H1 (cell line): Measurements from ENCODE around the gene GSTM3. TPM values are rescaled to one million over a fixed set of nuclear protein-coding genes. Genes with fewer than 3 reads are reported as not detected.

Experiments used
- CTCF ChIA-PET: fragments of 300-600 bp; sonication (Branson Sonifier 250); formaldehyde crosslinking; loops from one replicate; lab custom pipeline; 2021; ENCODE audit not compliant: partially characterized antibody; lab: Charles Lee
- POLR2A ChIA-PET: fragments of 300-600 bp; sonication (Branson Sonifier 250); formaldehyde crosslinking; loops from one replicate; lab custom pipeline; 2021; ENCODE audit warnings: inconsistent platforms; ENCODE audit not compliant: partially characterized antibody; lab: Charles Lee
- DNase-seq, 2 experiments: peaks; one replicate each; pipeline versions ENCODE4 v3.0.0 to v3.0.0-alpha.2; 2010 to 2022; ENCODE audit warnings: low spot score in 2 of 2, low read depth in 1 of 2, mixed read lengths in 1 of 2
- FAIRE-seq: peaks from 2 replicates; lab custom pipeline; 2011; peaks lifted over from hg19 to GRCh38; lab: Jason Lieb, UNC
- H2AFZ ChIP-seq: 2 replicates; pipeline ENCODE4 v1.8.1; 2012; ENCODE audit warnings: low read length, inconsistent platforms
- H2AK5ac ChIP-seq: 2 replicates; pipeline ENCODE4 v1.6.1; 2013; ENCODE audit warnings: low read depth, low read length
- H2BK120ac ChIP-seq: replicated peaks from 2 replicates; pipeline ENCODE3; 2013; ENCODE audit warnings: low read depth, low read length, inconsistent platforms
- H2BK12ac ChIP-seq: 2 replicates; pipeline ENCODE4 v1.6.1; 2013; ENCODE audit warnings: low read depth, low read length
- H2BK15ac ChIP-seq: 2 replicates; pipeline ENCODE4 v1.6.1; 2013; ENCODE audit warnings: low read length
- H2BK20ac ChIP-seq: 2 replicates; pipeline ENCODE4 v1.6.1; 2013; ENCODE audit warnings: low read length
- H2BK5ac ChIP-seq: 2 replicates; pipeline ENCODE4 v1.6.1; 2013; ENCODE audit warnings: low read depth, low read length
- H3K14ac ChIP-seq: 2 replicates; pipeline ENCODE4 v1.6.1; 2013; ENCODE audit warnings: inconsistent platforms; ENCODE audit not compliant: insufficient read length
- H3K18ac ChIP-seq: 2 replicates; pipeline ENCODE4 v1.6.1; 2013; ENCODE audit warnings: low read length; ENCODE audit errors: extremely low read depth
- H3K23ac ChIP-seq: 2 replicates; pipeline ENCODE4 v1.6.1; 2013; ENCODE audit warnings: inconsistent platforms; ENCODE audit not compliant: insufficient read length
- H3K23me2 ChIP-seq: 2 replicates; pipeline ENCODE4 v1.6.1; 2013; ENCODE audit warnings: low read depth, low read length
- H3K27ac ChIP-seq: 2 replicates; pipeline ENCODE4 v1.6.1; 2011; ENCODE audit warnings: low read depth, low read length, inconsistent platforms
- H3K27me3 ChIP-seq, 4 experiments: replicated peaks in 1 of 4; 1 replicate in 1 of 4; 2 replicates in 3 of 4; pipeline versions ENCODE4 v1.6.1 to v1.8.1; 2011 to 2013; ENCODE audit warnings: low read length in 3 of 4, mild to moderate bottlenecking in 3 of 4, inconsistent platforms in 2 of 4, mixed read lengths in 2 of 4, moderate library complexity in 1 of 4; ENCODE audit not compliant: control insufficient read depth in 3 of 4, insufficient read depth in 3 of 4; ENCODE audit errors: extremely low read depth in 1 of 4
- H3K36me3 ChIP-seq, 4 experiments: 2 replicates each; pipeline versions ENCODE4 v1.6.1 to v1.8.1; 2011 to 2013; ENCODE audit warnings: mild to moderate bottlenecking in 4 of 4, low read length in 3 of 4, moderate library complexity in 2 of 4, control low read depth in 1 of 4, inconsistent platforms in 1 of 4; ENCODE audit not compliant: insufficient read depth in 4 of 4, control insufficient read depth in 2 of 4
- H3K4ac ChIP-seq: replicated peaks from 2 replicates; pipeline ENCODE3; 2013; ENCODE audit warnings: low read length, low read depth, mixed read lengths, inconsistent platforms; ENCODE audit not compliant: insufficient read length
- H3K4me1 ChIP-seq, 4 experiments: replicated peaks in 1 of 4; 1 replicate in 1 of 4; 2 replicates in 3 of 4; pipeline versions ENCODE4 v1.6.1 to v1.8.1; 2011 to 2013; ENCODE audit warnings: low read length in 3 of 4, inconsistent platforms in 2 of 4, mixed read lengths in 1 of 4; ENCODE audit not compliant: insufficient read depth in 4 of 4, control insufficient read depth in 3 of 4
- H3K4me2 ChIP-seq, 2 experiments: 2 replicates each; pipeline versions ENCODE4 v1.6.1 to v1.8.1; 2011 to 2013; ENCODE audit warnings: low read depth in 2 of 2, low read length in 2 of 2, control low read depth in 1 of 2, inconsistent platforms in 1 of 2, mild to moderate bottlenecking in 1 of 2; ENCODE audit not compliant: insufficient read depth in 1 of 2
- H3K4me3 ChIP-seq, 4 experiments: fragments of 200-600, 300-600 bp in 1 of 4; sonication (generic), shearing (Covaris generic), sonication (Bioruptor Twin) in 1 of 4; 2 replicates each; pipeline versions ENCODE4 v1.5.1 to v1.8.1; 2011 to 2016; ENCODE audit warnings: low read length in 4 of 4, low read depth in 3 of 4, control low read depth in 2 of 4, inconsistent platforms in 2 of 4, mild to moderate bottlenecking in 2 of 4, mixed read lengths in 1 of 4, moderate library complexity in 1 of 4; ENCODE audit not compliant: insufficient read depth in 2 of 4; ENCODE audit errors: extremely low read depth in 1 of 4
- H3K56ac ChIP-seq: replicated peaks from 2 replicates; pipeline ENCODE3; 2013; ENCODE audit warnings: low read depth, mild to moderate bottlenecking, mixed read lengths, low read length, inconsistent platforms; ENCODE audit not compliant: insufficient read length
- H3K79me1 ChIP-seq: 2 replicates; pipeline ENCODE4 v1.6.1; 2013; ENCODE audit warnings: low read depth, low read length, control low read depth
- H3K79me2 ChIP-seq, 2 experiments: 2 replicates each; pipeline versions ENCODE4 v1.6.1 to v1.8.1; 2012 to 2013; ENCODE audit warnings: low read length in 2 of 2, mild to moderate bottlenecking in 2 of 2, inconsistent platforms in 1 of 2; ENCODE audit not compliant: insufficient read depth in 2 of 2, control insufficient read depth in 1 of 2
- H3K9ac ChIP-seq, 4 experiments: replicated peaks in 1 of 4; 1 replicate in 1 of 4; 2 replicates in 3 of 4; pipeline versions ENCODE4 v1.6.1 to v1.8.1; 2011 to 2013; ENCODE audit warnings: low read depth in 3 of 4, low read length in 3 of 4, control low read depth in 2 of 4, mild to moderate bottlenecking in 2 of 4, moderate library complexity in 2 of 4, inconsistent platforms in 1 of 4; ENCODE audit errors: extremely low read depth in 1 of 4
- H3K9me3 ChIP-seq, 2 experiments: 2 replicates each; pipeline versions ENCODE4 v1.6.1 to v1.8.1; 2012 to 2013; ENCODE audit warnings: mild to moderate bottlenecking in 2 of 2, moderate library complexity in 2 of 2, control low read depth in 1 of 2, inconsistent platforms in 1 of 2, low read depth in 1 of 2, low read length in 1 of 2, mixed read lengths in 1 of 2; ENCODE audit not compliant: insufficient read depth in 2 of 2
- H4K20me1 ChIP-seq, 2 experiments: replicated peaks in 1 of 2; 2 replicates each; pipeline versions ENCODE3 to v1.8.1; 2011 to 2013; ENCODE audit warnings: inconsistent platforms in 2 of 2, low read length in 2 of 2, mild to moderate bottlenecking in 1 of 2; ENCODE audit not compliant: insufficient read depth in 2 of 2, control insufficient read depth in 1 of 2
- H4K5ac ChIP-seq: 2 replicates; pipeline ENCODE4 v1.6.1; 2013; ENCODE audit warnings: low read length, low read depth, mixed read lengths, inconsistent platforms; ENCODE audit not compliant: insufficient read length
- H4K8ac ChIP-seq: 2 replicates; pipeline ENCODE4 v1.8.0; 2013; ENCODE audit warnings: mild to moderate bottlenecking, moderate library complexity, low read length, inconsistent platforms; ENCODE audit not compliant: insufficient read depth; ENCODE audit errors: extremely low read depth
- H4K91ac ChIP-seq: replicated peaks from 2 replicates; pipeline ENCODE3; 2013; ENCODE audit warnings: low read length, mixed read lengths, inconsistent platforms; ENCODE audit not compliant: insufficient read length
- ATF2 ChIP-seq: IDR thresholded peaks from 2 replicates; pipeline ENCODE4 v1.6.1; 2012; ENCODE audit warnings: low read length, inconsistent platforms
- KDM1A ChIP-seq: fragments of 200-600, 300-600 bp; sonication (generic); IDR thresholded peaks from 2 replicates; pipeline ENCODE4 v1.7.1; 2016; ENCODE audit warnings: mild to moderate bottlenecking, low read length, borderline replicate concordance
- PHF8 ChIP-seq: fragments of 200-600 bp; sonication (generic); conservative IDR thresholded peaks from 2 replicates; pipeline ENCODE4 v1.7.1; 2012; ENCODE audit warnings: low read depth, mild to moderate bottlenecking, inconsistent platforms, low read length, moderate library complexity
- RFX5 ChIP-seq: IDR thresholded peaks from 2 replicates; pipeline ENCODE4 v1.6.1; 2011; ENCODE audit warnings: low read depth, low read length, improper control_type of control experiment, borderline replicate concordance
- SP1 ChIP-seq: IDR thresholded peaks from 2 replicates; pipeline ENCODE4 v1.6.1; 2011; ENCODE audit warnings: low read depth, low read length
- SRF ChIP-seq: IDR thresholded peaks from 2 replicates; pipeline ENCODE4 v1.6.1; 2011; ENCODE audit warnings: mild to moderate bottlenecking, low read depth, low read length, moderate library complexity
- TAF1 ChIP-seq: IDR thresholded peaks from 2 replicates; pipeline ENCODE4 v1.6.1; 2011; ENCODE audit warnings: mild to moderate bottlenecking, low read depth, low read length
- USF2 ChIP-seq: IDR thresholded peaks from 2 replicates; pipeline ENCODE4 v1.6.1; 2011; ENCODE audit warnings: low read length, improper control_type of control experiment
- WGBS, 2 experiments: shearing (Covaris generic) in 1 of 2; methylation state at CpG; one replicate each; pipeline versions ENCODE4 v1.1.6 to v1.1.7; 2013 to 2015; ENCODE audit warnings: low lambda C conversion rate in 2 of 2, mixed read lengths in 2 of 2, inconsistent platforms in 1 of 2, low coverage in 1 of 2, missing lambda C conversion rate in 1 of 2; ENCODE audit not compliant: insufficient replicate concordance in 2 of 2, insufficient coverage in 1 of 2, insufficient read length in 1 of 2; ENCODE audit errors: extremely low coverage in 1 of 2, missing lambda C conversion rate in 1 of 2; 5-methylcytosine and 5-hydroxymethylcytosine counted together
- polyA plus RNA-seq, 7 experiments: library from polyadenylated mRNA; depleted of rRNA in 3 of 7; stranded (reverse) in 5 of 7; unstranded in 2 of 7; fragments of >200 nt in 5 of 7; fragments of 200-250 nt in 2 of 7; gene quantifications; 1 replicate in 5 of 7; 2 replicates in 1 of 7; 4 replicates in 1 of 7; pipeline versions ENCODE4 v1.2.1 to v1.2.3, GENCODE V29; 2011 to 2013; ENCODE audit warnings: missing spikeins in 2 of 7, mixed read lengths in 2 of 7
- total RNA-seq: library from RNA; stranded (reverse); fragmentation: NEBNext Ultra II Directional; extraction: Animal tissue kit (Norgen Biotek cat#: 25700); gene quantifications from 2 replicates; pipeline ENCODE4 v1.2.1, GENCODE V29; 2021

Gene GSTM3
- total and polyA plus RNA-seq, 2 of the 8 experiments (the other 6 are each of a cell fraction or from before 2014, with no cell fraction given), result 2.2 to 5.1 TPM

- no peak within 1 kb of the TSS for H2BK20ac ChIP-seq
- peak; percentile 49 to 89 for DNase-seq
- peak within 1 kb of the TSS; percentile 63 to 90 for H3K4me2 ChIP-seq
- FAIRE-seq, result no peak
- H3K36me3 ChIP-seq, result no peaks in the 10 kb centered on the region
- no peak within 1 kb of the TSS for H3K56ac ChIP-seq
- H4K91ac ChIP-seq, result peak within 1 kb of the TSS; percentile 91
- H3K14ac ChIP-seq, result no peak within 1 kb of the TSS
- no peaks in the 10 kb centered on the region for H4K20me1 ChIP-seq
- peaks cover 0 to 5% (median 3%) of the 10 kb centered on the region in 4 experiments; a peak in 3 of 7 replicates for H3K4me1 ChIP-seq
- no peaks in the 10 kb centered on the region for H3K27me3 ChIP-seq
- H2BK5ac ChIP-seq, result no peak within 1 kb of the TSS; the same call in 1 of the 2 replicates
- H3K9ac ChIP-seq, result peak within 1 kb of the TSS in 3 of 4 experiments; percentile 69 to 74 (median 74); a peak in 6 of 7 replicates
- no peak within 1 kb of the TSS for H2AK5ac ChIP-seq
- peak within 1 kb of the TSS; percentile 45 to 62 (median 50) for H3K4me3 ChIP-seq
- peak within 1 kb of the TSS; percentile 91 for H4K5ac ChIP-seq
- H3K79me2 ChIP-seq, result no peaks in the 10 kb centered on the region
- H2AFZ ChIP-seq, result peak within 1 kb of the TSS; percentile 98; the same call in 1 of the 2 replicates
- ChIA-PET POLR2A (interaction anchor here (0.8 to 1.6 kb wide), 8 partner anchors 17 to 301 kb away, joined by 3 to 5 read pairs (median 4); partner anchors contain the start of gene GSTM4), CTCF (interaction anchor here (0.6 to 5.4 kb wide), 14 partner anchors 8 to 188 kb away, joined by 3 to 60 read pairs (median 4); partner anchors contain the start of gene GSTM4)
- no peaks in the 10 kb centered on the region for H3K79me1 ChIP-seq
- H3K4ac ChIP-seq, result peak within 1 kb of the TSS; percentile 78
- peak within 1 kb of the TSS; percentile 99 for H3K18ac ChIP-seq
- WGBS, 2 experiments, result 25% methylated on average over 40 of the region's 46 CpGs; no CpG with 5 or more reads in 1 of the 2 experiments
- 0 out of 4 replicates have a peak, but pooled peaks cover 0 to 2% of the 10 kb centered on the region in 2 experiments for H3K9me3 ChIP-seq
- peak within 1 kb of the TSS; percentile 96 for H4K8ac ChIP-seq
- peaks cover 4% of the 10 kb centered on the region; the same call in 1 of the 2 replicates for H3K23me2 ChIP-seq
- H3K27ac ChIP-seq, result no peak within 1 kb of the TSS
- 0 out of 2 replicates have a peak within 1 kb of the TSS, but pooled peaks have one; percentile 95 for H2BK15ac ChIP-seq
- H2BK120ac ChIP-seq, result no peak within 1 kb of the TSS
- peak within 1 kb of the TSS; percentile 22; the same call in 1 of the 2 replicates for H2BK12ac ChIP-seq
- no peak within 1 kb of the TSS for H3K23ac ChIP-seq
- no peak for TF ChIP-seq RFX5
- no peak for TF ChIP-seq KDM1A
- TF ChIP-seq SP1, result no peak
- peak; percentile 76 for TF ChIP-seq TAF1
- no peak for TF ChIP-seq USF2
- TF ChIP-seq PHF8, result peak; percentile 37; the same call in 1 of the 2 replicates
- TF ChIP-seq SRF, result no peak
- TF ChIP-seq ATF2, result no peak
Measured at GRCh38 chr1:109687641-109688499, 53.0 kb downstream of the GSTM3 start, which contains the start of gene GSTM1. GSTM1 (plus strand) TSS chr1:109687817; CDS start chr1:109687874, 57 bp downstream.
